Pancreas (tissue), 10 donors: ENCODE measurements around the gene SLC38A7. TPM values are rescaled to one million over a fixed set of nuclear protein-coding genes. Genes with fewer than 3 reads are reported as not detected.
"Not testable (repeated sequence)": the region's sequence is repeated elsewhere in the genome, so short reads cannot be mapped to it uniquely, and the experiment has no call there.

ENCODE experiments used
- ATAC-seq, 4 donors: fragments of 200-7000 bp; cut with Tn5 transposase; one replicate each; pipeline versions ENCODE4 v1.8.0 to v1.9.1; 2020; ENCODE audit warnings: mild to moderate bottlenecking in 4 of 4, moderate library complexity in 4 of 4
- DNase-seq, 6 donors: peaks; one replicate each; pipeline ENCODE4 v3.0.0-alpha.2; 2020
- FAIRE-seq: peaks from 2 replicates; lab custom pipeline; 2012; peaks lifted over from hg19 to GRCh38; lab: Jason Lieb, UNC
- H3K27ac ChIP-seq, 4 donors: fragments of 200-600 bp; sonication (generic); 1 replicate in 3 of 4; 2 replicates in 1 of 4; pipeline versions ENCODE4 v1.5.0 to v1.8.0; 2020
- H3K27me3 ChIP-seq, 4 donors: fragments of 200-600 bp; one replicate each; pipeline ENCODE4 v1.8.0; 2021
- H3K36me3 ChIP-seq, 3 donors: fragments of 200-600 bp; sonication (generic) in 1 of 3; one replicate each; pipeline versions ENCODE4 v1.5.0 to v1.8.0; 2020 to 2021
- H3K4me1 ChIP-seq, 3 donors: fragments of 200-600 bp; one replicate each; pipeline ENCODE4 v1.8.0; 2021
- H3K4me3 ChIP-seq, 4 donors: fragments of 200-600 bp; sonication (generic) in 2 of 4; one replicate each; pipeline versions ENCODE4 v1.5.0 to v1.8.0; 2020 to 2021
- H3K9me3 ChIP-seq, 4 donors: fragments of 200-600 bp; one replicate each; pipeline ENCODE4 v1.8.0; 2021
- CTCF ChIP-seq, 4 donors: fragments of 200-600 bp; sonication (generic) in 3 of 4; IDR thresholded peaks; one replicate each; pipeline versions ENCODE4 v1.5.0 to v1.8.0; 2021; ENCODE audit warnings: antibody characterized with exemption in 4 of 4
- WGBS, 2 donors: extraction: QIAGEN DNeasy Blood & Tissue Kit; methylation state at CpG; one replicate each; pipeline ENCODE4 v1.1.7; 2013; 5-methylcytosine and 5-hydroxymethylcytosine counted together
- intact Hi-C, 3 donors: fragments of 100-400 bp; cut with DNase I; formaldehyde crosslinking; loops; one replicate each; pipeline versions ENCODE4 v1.11.1 to v1.14.2; 2022
- polyA plus RNA-seq, 2 donors: library from polyadenylated mRNA; stranded (reverse); fragments of 200-250 nt; gene quantifications; one replicate each; pipeline ENCODE4 v1.2.3, GENCODE V29; 2013
- total RNA-seq, 6 donors: library from RNA; stranded (reverse); fragmentation: NEBNext Ultra II Directional in 4 of 6; extraction: Animal tissue kit (Norgen Biotek cat#: 25700) in 4 of 6; gene quantifications; one replicate each; pipeline versions ENCODE4 v1.2.1 to v1.2.4, GENCODE V29; 2021 to 2023
- donor health status: healthy with polysubstance abuse.
- donor health status: DM: no; HTN: no; CAD: no; lungs with moderate emphysema.
- donor health status: DM: no; HTN: no; CAD: no.
- donor health status: control.
- donor health status: control.
- donor health status: Bipolar disorder and iron deficiency.
- donor health status: DM: yes; HTN: yes; CAD: no.
- donor health status: DM: no; HTN: no; CAD: no.
- donor health status: DM: no; HTN: no; CAD: no.
- donor health status: DM: yes; HTN: yes; CAD: no.

SLC38A7 gene
- total and polyA plus RNA-seq, 8 donors: 3.0 to 11.3 (median 5.8) TPM

- no peak for ATAC-seq
- 63 to 70% methylated on average over 4 of the region's 4 CpGs for WGBS, 2 donors
- H3K4me3 ChIP-seq: no peak overlapping the region
Observed at GRCh38 chr16:58639230-58639629, 45.3 kb downstream of the SLC38A7 start.

GRCh38 chr16:58638148-58639036 is 46.2 kb downstream of the SLC38A7 start:
- Histone ChIP-seq H3K9me3 (no peaks in the 10 kb centered on the region), H3K27me3 (no peaks in the 10 kb centered on the region), H3K4me1 (no peaks in the 10 kb centered on the region), H3K27ac (no peak overlapping the region), H3K4me3 (no peak overlapping the region), H3K36me3 (no peaks in the 10 kb centered on the region)
- DNase-seq (peak in 3 of 6 donors; percentile 8 to 32 (median 26)), ATAC-seq (peak; percentile 74 to 88 (median 84)), FAIRE-seq (no peak)
- WGBS, 2 donors: 49 to 56% methylated on average over 8 of the region's 8 CpGs
- no peak for TF ChIP-seq CTCF (IDR thresholded peaks at IDR 0.05)
- intact Hi-C loops: no loop called here

More at GRCh38 chr16:58639230-58639629, 45.3 kb downstream of the SLC38A7 start:
- TF ChIP-seq CTCF (IDR thresholded peaks at IDR 0.05): no peak
- H3K27me3 ChIP-seq: no peaks in the 10 kb centered on the region
- H3K36me3 ChIP-seq: no peaks in the 10 kb centered on the region
- no peak overlapping the region for H3K27ac ChIP-seq
- DNase-seq: no peak
- H3K4me1 ChIP-seq: no peaks in the 10 kb centered on the region
- intact Hi-C loops: no loop called here
- H3K9me3 ChIP-seq: no peaks in the 10 kb centered on the region
- FAIRE-seq: no peak

- 95 to 96% methylated on average over 6 of the region's 6 CpGs for WGBS, 2 donors
- H3K9me3 ChIP-seq, H3K4me1 ChIP-seq, FAIRE-seq, ATAC-seq, H3K27me3 ChIP-seq, H3K36me3 ChIP-seq, H3K27ac ChIP-seq, H3K4me3 ChIP-seq, intact Hi-C loops, DNase-seq: not testable (repeated sequence)
Observed at GRCh38 chr16:58637021-58637420, 47.5 kb downstream of the SLC38A7 start.

- no peak for TF ChIP-seq CTCF (IDR thresholded peaks at IDR 0.05)
- H3K9me3 ChIP-seq: no peaks in the 10 kb centered on the region
- ATAC-seq (no peak), DNase-seq (no peak), FAIRE-seq (no peak)
- 80 to 85% methylated on average over 4 of the region's 4 CpGs for WGBS, 2 donors
- H3K27ac ChIP-seq: no peak overlapping the region
- intact Hi-C loops: no loop called here
- no peaks in the 10 kb centered on the region for H3K36me3 ChIP-seq
- H3K27me3 ChIP-seq: no peaks in the 10 kb centered on the region
- H3K4me1 ChIP-seq: no peaks in the 10 kb centered on the region
- H3K4me3 ChIP-seq: no peak overlapping the region
Observed at GRCh38 chr16:58636466-58636865, 48.1 kb downstream of the SLC38A7 start.

- intact Hi-C loops: no loop called here
Observed at GRCh38 chr16:58635502-58635901, 49.1 kb downstream of the SLC38A7 start.

More at GRCh38 chr16:58635502-58635901, 49.1 kb downstream of the SLC38A7 start:
- Histone ChIP-seq H3K9me3 (no peaks in the 10 kb centered on the region), H3K36me3 (no peaks in the 10 kb centered on the region), H3K4me3 (no peak overlapping the region), H3K27ac (no peak overlapping the region), H3K27me3 (no peaks in the 10 kb centered on the region), H3K4me1 (no peaks in the 10 kb centered on the region)
- no peak for TF ChIP-seq CTCF (IDR thresholded peaks at IDR 0.05)
- 74 to 79% methylated on average over 4 of the region's 4 CpGs for WGBS, 2 donors
- no peak for DNase-seq
- ATAC-seq: no peak
- no peak for FAIRE-seq
